Keratinocyte (primary cell): Measurements from ENCODE around the gene CEPT1.

Experiments used
- CTCF ChIP-seq, 3 experiments: IDR thresholded peaks in 1 of 3; conservative IDR thresholded peaks in 1 of 3; optimal IDR thresholded peaks in 1 of 3; 2 replicates in 2 of 3; 3 replicates in 1 of 3; pipeline versions ENCODE3 to v1.5.1; 2011; ENCODE audit warnings: low read length in 3 of 3, mild to moderate bottlenecking in 3 of 3, moderate library complexity in 2 of 3, control low read depth in 1 of 3, inconsistent platforms in 1 of 3; ENCODE audit not compliant: insufficient read depth in 2 of 3; ENCODE audit errors: extremely low read depth in 1 of 3
- EZH2 ChIP-seq: IDR thresholded peaks from one replicate; pipeline ENCODE4 v1.6.1; 2012; ENCODE audit warnings: inconsistent platforms, mild to moderate bottlenecking, low read length, moderate library complexity

- TF ChIP-seq CTCF (optimal IDR thresholded peaks at IDR 0.05 in 1 of 3, IDR thresholded peaks at IDR 0.05 in 1 of 3, conservative IDR thresholded peaks at IDR 0.05 in 1 of 3; ENCODE audit: extremely low read depth in 1 of 3, insufficient read depth in 2 of 3, low read length in 3 of 3): no peak
- no peak for TF ChIP-seq EZH2
Measured at GRCh38 chr1:111174070-111174469, 34.0 kb downstream of the CEPT1 start.
